HG03565 (cell line): Measurements from ENCODE around the gene PROK2.

Source experiments
- ATAC-seq: cut with Tn5 transposase; IDR thresholded peaks from one replicate; pipeline ENCODE4 v1.9.1; 2021; ENCODE audit warnings: mild to moderate bottlenecking, moderate library complexity; ENCODE audit not compliant: unreplicated experiment

Gene PROK2

GRCh38 chr3:71787851-71788405 lies 3.0 kb upstream of the PROK2 start:
- no peak for ATAC-seq

GRCh38 chr3:71786551-71786950 lies 1.6 kb upstream of the PROK2 start:
- no peak for ATAC-seq

DNA sequence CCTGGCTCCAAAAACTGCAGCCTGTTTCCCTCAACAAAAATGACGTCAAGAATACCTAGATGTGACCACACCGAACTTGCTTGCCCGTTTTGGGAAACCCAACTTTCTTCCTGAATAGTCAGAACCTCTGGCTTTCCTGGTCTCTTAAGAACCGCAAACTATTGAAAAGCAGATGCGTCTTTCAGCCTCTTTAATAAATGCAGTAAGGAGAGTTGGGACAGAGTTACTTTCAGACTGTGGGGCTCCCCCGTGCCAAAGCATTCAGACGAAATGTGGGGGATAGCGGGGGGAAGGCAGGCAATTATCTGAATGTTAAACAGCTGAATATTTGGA lies 1.2 kb upstream of the PROK2 start:
- ATAC-seq = no peak

DNA sequence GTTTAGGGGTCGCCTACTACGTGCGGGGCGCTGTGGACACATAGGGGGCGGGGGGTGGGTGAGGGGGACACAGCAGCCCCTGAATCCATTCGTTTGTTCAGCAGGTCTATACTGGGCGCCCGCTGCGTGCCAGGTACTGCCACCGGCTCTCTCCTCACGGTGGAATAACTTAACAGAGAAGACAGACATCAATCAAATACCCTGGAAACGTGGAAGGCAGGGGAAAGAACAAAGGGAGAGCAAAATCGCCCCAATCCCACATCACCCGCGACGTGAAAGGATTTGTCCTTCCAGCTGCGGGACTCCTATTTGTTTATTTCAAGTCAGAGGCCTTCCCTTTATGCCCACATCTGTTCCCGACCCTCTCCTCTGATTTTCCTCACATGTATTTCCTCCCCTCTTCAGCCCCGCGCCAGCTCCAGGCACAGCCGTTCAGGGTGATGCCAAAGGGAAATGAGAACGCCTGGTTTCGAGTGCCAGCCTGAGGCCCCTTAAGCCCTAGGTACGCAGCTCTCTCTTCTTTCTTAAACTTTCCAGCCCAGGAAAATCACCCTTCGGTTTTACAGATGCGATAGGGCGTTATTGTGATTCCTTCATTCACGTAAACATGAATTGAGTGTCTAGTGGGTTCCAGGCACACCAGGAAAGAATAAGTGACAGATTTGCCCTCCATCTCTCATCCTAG lies 726 bp upstream of the PROK2 start:
- ATAC-seq = no peak

DNA sequence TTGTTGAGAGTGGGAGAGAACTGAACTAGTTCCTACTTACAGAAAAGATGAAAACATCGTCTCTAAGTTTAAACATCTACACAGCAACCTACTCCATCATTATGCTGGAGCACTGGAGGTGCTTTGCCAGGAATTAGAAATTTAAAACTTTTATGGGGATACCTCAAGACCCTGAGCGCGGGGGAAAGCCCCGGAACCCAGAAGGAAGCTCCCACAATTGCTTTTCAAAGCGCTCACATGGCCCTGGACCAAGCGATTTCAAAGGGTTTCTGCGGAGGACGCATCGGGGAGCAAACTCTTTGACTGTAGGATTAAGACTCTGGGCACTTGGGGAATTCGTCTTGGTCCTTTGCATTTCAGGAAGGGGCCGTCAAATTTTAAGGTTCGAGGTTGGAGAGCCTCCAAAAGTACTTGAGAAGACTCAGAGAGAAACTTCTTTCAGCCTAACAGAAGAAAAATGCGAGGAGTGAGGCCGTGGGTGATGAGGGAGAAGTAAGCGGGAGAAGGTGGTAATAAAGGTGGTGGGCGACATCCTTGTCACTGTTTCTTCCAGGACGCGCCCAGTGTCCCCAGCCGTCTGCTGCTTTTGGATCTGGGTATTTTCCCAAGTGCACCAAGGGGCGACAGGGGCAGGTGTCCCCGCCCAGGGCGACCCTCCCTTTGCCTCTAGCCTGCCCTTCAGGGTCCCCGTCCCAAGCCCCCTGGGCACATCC lies 591 bp downstream of the PROK2 start:
- ATAC-seq = no peak

GRCh38 chr3:71783152-71783551 lies 1.8 kb downstream of the PROK2 start:
- no peak for ATAC-seq

GRCh38 chr3:71780430-71780829 lies 4.5 kb downstream of the PROK2 start:
- ATAC-seq = no peak

GRCh38 chr3:71779674-71780377 lies 5.1 kb downstream of the PROK2 start:
- no peak for ATAC-seq

DNA sequence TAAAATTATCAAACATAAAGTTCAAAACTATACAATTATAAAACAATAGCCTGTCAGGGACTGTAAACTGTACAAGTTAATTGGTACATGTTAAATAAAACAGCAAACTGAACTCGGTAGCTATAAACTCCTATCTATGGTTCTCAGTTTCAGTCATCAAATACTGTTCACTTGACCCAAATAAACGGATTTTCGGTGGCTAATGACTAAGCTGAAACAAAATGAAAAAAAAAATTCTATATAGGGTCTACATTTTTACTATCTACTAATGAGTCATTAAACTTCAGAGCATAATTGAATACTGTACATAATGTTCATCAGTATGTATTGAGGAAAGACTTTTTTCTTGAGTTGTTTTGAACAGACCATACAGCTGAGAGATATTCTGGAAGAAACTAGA lies 6.6 kb downstream of the PROK2 start:
- no peak for ATAC-seq

DNA sequence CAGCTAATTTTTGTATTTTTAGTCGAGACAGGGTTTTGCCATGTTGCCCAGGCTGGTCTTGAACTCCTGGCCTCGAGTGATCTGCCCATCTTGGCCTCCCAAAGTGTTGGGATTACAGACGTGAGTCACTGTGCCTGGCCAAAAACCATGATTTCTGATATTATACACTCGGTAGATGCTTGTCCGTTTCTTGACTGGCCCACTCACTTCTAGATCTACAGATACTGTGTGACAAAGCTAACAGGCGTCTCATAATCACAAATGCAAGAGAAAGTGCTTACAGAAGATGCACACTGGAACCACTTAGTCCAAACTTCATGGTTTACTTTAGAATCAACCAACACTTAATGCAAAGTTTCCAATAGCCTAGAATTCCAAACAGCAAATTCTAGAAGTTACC lies 8.4 kb downstream of the PROK2 start:
- no peak for ATAC-seq

GRCh38 chr3:71771884-71772283 lies 13.1 kb downstream of the PROK2 start:
- ATAC-seq = no peak

DNA sequence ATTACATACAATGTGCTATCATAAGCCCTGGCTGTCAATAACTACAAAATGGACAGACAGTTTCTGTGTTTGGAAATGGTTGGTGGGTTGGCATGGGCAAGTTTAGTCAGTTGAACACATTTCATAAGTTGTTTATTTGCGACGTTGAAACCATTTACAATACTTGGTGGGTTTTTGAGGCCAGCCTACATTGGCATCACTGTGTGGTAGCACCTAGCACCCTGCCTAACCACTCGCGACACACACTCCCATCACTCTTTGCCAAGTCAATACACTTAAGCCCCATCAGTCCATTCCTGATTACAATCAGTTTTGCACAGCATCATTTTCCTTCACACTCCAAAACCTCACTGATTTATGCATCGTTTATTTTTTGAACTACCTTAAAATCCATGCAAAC lies 13.8 kb downstream of the PROK2 start:
- ATAC-seq = no peak

DNA sequence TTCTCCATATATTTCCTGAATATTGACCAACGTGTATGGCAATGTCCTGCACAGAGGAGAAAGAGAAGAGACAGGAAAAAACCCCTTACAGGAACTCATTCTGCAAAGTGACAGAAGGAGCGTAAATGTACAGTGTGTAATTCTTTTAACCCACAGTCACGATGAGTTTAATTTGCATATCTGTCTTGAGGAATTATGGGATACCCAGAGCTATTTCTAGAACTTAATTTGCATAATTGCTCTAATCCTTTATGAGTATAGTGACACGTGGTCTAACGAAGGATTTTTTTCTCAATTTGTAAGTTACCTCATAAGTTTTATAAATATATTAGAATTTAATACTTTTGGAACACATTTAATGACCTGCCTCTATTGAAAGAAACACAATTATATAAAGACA lies 21.5 kb downstream of the PROK2 start:
- no peak for ATAC-seq

- ATAC-seq = no peak
Measured at GRCh38 chr3:71760140-71760539, 24.8 kb downstream of the PROK2 start.

- ATAC-seq = no peak
Measured at GRCh38 chr3:71759401-71759800, 25.5 kb downstream of the PROK2 start.

GRCh38 chr3:71758091-71758490 lies 26.9 kb downstream of the PROK2 start:
- ATAC-seq = no peak

- no peak for ATAC-seq
Measured at GRCh38 chr3:71754610-71755253, 30.2 kb downstream of the PROK2 start.

DNA sequence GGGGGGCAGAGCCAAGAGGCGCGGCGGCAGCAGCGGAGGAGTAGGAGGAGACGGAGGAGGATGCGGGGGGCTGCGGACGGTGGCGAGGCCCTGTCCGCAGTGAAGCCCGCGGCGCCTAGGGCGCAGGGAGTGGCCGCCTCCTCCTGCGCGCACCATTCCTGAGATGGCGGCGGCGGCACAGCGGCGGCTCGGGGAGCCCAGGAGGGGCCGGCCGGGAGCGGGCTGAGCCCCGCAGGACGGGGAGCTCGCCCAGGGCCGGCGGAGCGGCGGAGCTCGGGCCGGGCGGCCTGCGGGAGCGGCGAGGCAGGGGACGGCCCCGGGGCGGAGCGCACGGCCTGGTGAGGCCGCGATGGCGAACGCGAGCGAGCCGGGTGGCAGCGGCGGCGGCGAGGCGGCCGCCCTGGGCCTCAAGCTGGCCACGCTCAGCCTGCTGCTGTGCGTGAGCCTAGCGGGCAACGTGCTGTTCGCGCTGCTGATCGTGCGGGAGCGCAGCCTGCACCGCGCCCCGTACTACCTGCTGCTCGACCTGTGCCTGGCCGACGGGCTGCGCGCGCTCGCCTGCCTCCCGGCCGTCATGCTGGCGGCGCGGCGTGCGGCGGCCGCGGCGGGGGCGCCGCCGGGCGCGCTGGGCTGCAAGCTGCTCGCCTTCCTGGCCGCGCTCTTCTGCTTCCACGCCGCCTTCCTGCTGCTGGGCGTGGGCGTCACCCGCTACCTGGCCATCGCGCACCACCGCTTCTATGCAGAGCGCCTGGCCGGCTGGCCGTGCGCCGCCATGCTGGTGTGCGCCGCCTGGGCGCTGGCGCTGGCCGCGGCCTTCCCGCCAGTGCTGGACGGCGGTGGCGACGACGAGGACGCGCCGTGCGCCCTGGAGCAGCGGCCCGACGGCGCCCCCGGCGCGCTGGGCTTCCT lies 31.0 kb downstream of the PROK2 start, which contains the start of gene GPR27:
GPR27 (plus strand) TSS at position 155 of the 909 bp plus-strand sequence; CDS start at position 350, 195 bp downstream.
- ATAC-seq = no peak

DNA sequence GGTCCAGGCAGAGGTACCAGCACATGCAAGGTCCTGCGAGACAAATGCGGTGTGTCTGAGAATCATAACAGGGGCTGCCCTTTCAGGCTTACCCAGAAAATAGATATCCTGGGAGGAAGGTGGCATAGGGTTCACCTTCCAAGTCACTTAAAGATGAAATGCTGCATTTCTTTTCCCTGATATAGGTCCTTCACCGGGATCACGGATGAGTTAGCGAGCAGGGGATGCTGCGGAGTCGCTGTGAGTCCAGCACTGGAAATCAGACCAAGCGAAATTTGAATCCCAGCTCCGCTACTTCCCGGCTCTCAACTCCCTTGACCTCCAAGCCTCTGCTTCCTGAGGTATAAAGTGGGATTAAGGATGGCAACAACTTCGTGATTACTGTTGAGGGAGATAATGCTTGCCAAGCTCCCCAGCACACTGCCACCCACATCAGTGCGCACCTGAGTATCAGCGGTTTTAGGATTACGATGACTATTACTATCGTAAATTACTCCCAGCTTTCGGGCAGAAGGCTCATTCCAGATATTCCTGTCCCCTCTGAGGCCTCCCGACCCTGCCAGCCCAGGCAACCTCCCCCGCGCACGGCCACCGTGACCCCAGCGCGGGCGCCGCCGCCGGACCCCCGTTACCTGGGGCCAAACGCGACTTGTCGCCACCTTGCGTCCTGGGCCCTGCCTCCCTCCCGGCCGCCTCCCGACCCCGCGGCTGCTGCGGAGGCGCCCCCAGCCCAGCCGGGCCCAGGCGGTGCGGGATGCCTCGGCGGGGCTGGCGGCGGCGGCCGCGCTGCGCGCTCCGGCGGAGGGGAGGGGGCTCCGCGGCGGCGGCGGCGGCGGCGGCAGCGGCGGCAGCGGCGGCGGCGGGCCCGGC lies 31.9 kb downstream of the PROK2 start:
- no peak for ATAC-seq
